Breast epithelium (tissue), 4 donors: ENCODE results near the gene CDIPT. TPM values are rescaled to one million over a fixed set of nuclear protein-coding genes. Genes with fewer than 3 reads are reported as not detected.

Source experiments
- DNase-seq, 2 donors: peaks; one replicate each; pipeline ENCODE4 v3.0.0-alpha.2; 2019; ENCODE audit warnings: low spot score in 2 of 2
- H3K27ac ChIP-seq, 2 donors: fragments of 200-600 bp; sonication (generic) in 1 of 2; one replicate each; pipeline ENCODE4 v1.5.1; 2016 to 2019; ENCODE audit warnings: mild to moderate bottlenecking in 1 of 2
- H3K27me3 ChIP-seq, 2 donors: fragments of 200-600 bp; sonication (generic) in 1 of 2; one replicate each; pipeline versions ENCODE4 v1.5.1 to v1.6.0; 2017 to 2019; ENCODE audit warnings: control low read depth in 1 of 2, mild to moderate bottlenecking in 1 of 2
- H3K36me3 ChIP-seq: fragments of 200-600 bp; one replicate; pipeline ENCODE4 v1.5.1; 2019
- H3K4me1 ChIP-seq, 2 donors: fragments of 200-600 bp; sonication (generic); one replicate each; pipeline ENCODE4 v1.5.1; 2016 to 2019; ENCODE audit warnings: control low read depth in 1 of 2
- H3K4me3 ChIP-seq, 3 donors: fragments of 200-600 bp; sonication (generic); 1 replicate in 2 of 3; 2 replicates in 1 of 3; pipeline ENCODE4 v1.5.1; 2016 to 2019; ENCODE audit warnings: mild to moderate bottlenecking in 3 of 3, moderate library complexity in 2 of 3
- H3K9me3 ChIP-seq, 2 donors: fragments of 200-600 bp; sonication (generic) in 1 of 2; one replicate each; pipeline ENCODE4 v1.5.1; 2016 to 2019; ENCODE audit warnings: control low read depth in 1 of 2
- CTCF ChIP-seq, 3 donors: fragments of 450-650 bp; IDR thresholded peaks; one replicate each; pipeline ENCODE4 v1.5.1; 2016 to 2017; ENCODE audit warnings: antibody characterized with exemption in 3 of 3, mild to moderate bottlenecking in 3 of 3, moderate library complexity in 3 of 3
- POLR2A ChIP-seq: fragments of 450-650 bp; IDR thresholded peaks from one replicate; pipeline ENCODE4 v1.6.1; 2016; ENCODE audit warnings: antibody characterized with exemption, mild to moderate bottlenecking, moderate library complexity
- POLR2AphosphoS5 ChIP-seq, 3 donors: sonication (generic); formaldehyde crosslinking; IDR thresholded peaks; one replicate each; pipeline ENCODE4 v1.6.1; 2017; ENCODE audit warnings: antibody characterized with exemption in 3 of 3
- intact Hi-C: fragments of 100-400 bp; cut with DNase I; formaldehyde crosslinking; loops from one replicate; pipeline ENCODE4 v1.15.1; 2023; ENCODE audit warnings: low total_unique reads
- total RNA-seq, 3 donors: library from RNA; depleted of rRNA; stranded (reverse); fragments of >200 nt; gene quantifications; one replicate each; pipeline ENCODE4 v1.1.0, GENCODE V29; 2016

CDIPT gene
- total RNA-seq, 3 donors from 2014 or later, result 102 to 119 (median 117) TPM

DNA sequence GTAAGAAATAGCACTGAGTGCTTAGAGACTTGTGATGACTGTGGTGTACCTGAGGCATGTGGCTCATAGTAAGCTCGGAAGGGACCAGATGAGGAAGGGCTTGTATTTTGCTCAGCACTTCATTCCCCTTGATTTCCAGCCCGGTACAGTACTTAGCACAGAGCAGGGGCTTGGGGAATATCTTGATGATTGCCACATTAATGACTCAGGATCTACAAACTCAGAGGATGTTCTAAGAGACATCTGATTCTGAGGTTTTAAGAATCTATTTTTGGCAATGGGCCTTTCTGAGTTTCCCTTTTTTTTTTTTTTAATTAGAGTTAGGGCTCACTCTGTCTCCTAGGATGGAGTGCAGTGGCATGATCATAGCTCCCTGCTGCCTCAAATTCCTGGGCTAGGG, 46.4 kb upstream of the CDIPT start:
- no peaks in the 10 kb centered on the region for H3K4me1 ChIP-seq
- TF ChIP-seq CTCF (IDR thresholded peaks at IDR 0.05) (no peak), POLR2A (no peak), POLR2AphosphoS5 (IDR thresholded peaks at IDR 0.05) (no peak)
- H3K36me3 ChIP-seq, result no peaks in the 10 kb centered on the region
- no peak overlapping the region for H3K4me3 ChIP-seq
- H3K27ac ChIP-seq, result no peak overlapping the region
- no peaks in the 10 kb centered on the region for H3K9me3 ChIP-seq
- no peaks in the 10 kb centered on the region for H3K27me3 ChIP-seq
- DNase-seq, result no peak
- intact Hi-C loops, result no loop called here

DNA sequence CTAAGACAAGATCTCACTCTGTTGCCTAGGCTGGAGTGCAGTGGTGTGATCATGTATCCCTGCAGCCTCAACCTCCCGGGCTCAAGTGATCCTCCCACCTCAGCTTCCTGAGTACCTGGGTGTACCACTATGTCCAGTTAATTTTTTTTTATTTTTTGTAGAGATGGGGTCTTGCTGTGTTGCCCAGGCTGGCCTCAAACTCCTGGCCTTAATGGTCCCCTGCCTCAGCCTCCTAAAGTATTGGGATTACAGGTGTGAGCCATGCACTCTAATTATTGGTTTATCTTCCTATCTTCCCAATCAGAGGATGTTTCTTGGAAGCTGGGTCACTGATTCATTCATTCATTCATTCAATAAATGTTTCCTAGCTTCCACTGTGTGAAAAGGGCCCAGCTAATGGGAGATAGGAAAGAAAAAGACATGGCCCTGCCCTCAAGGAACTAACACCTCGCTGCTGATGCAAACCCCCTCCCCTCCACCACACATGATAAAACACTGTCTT, 45.7 kb upstream of the CDIPT start:
- no peak for DNase-seq
- Histone ChIP-seq H3K27me3 (no peaks in the 10 kb centered on the region), H3K36me3 (no peaks in the 10 kb centered on the region), H3K9me3 (no peaks in the 10 kb centered on the region), H3K4me3 (no peak overlapping the region), H3K27ac (no peak overlapping the region), H3K4me1 (no peaks in the 10 kb centered on the region)
- intact Hi-C loops, result no loop called here
- no peak for TF ChIP-seq CTCF (IDR thresholded peaks at IDR 0.05)
- no peak for TF ChIP-seq POLR2AphosphoS5 (IDR thresholded peaks at IDR 0.05)
- TF ChIP-seq POLR2A, result no peak

DNA sequence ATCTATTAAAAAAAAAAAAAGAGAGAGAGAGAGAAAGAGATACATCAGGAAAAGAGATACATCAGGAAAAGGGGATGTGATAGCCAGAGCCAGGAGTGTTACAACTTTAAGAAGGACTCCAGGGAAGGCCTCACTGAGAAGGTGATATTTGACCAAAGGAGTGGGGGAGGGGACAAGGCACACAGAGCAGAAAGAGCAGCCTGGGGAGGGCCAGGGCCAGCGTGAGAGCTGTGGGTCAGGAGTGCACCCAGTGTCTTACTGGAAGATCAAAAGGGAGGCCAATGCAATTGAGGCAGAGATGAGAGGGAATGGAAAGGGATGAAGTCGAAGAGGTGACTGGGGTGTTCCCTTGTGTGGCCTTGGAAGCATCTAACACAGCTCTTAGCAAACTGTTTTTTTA, 44.9 kb upstream of the CDIPT start:
- no peaks in the 10 kb centered on the region for H3K9me3 ChIP-seq
- no peaks in the 10 kb centered on the region for H3K36me3 ChIP-seq
- no peaks in the 10 kb centered on the region for H3K27me3 ChIP-seq
- no peak for DNase-seq
- no peaks in the 10 kb centered on the region for H3K4me1 ChIP-seq
- intact Hi-C loops, result no loop called here
- no peak overlapping the region for H3K4me3 ChIP-seq
- no peak overlapping the region for H3K27ac ChIP-seq
- TF ChIP-seq CTCF (IDR thresholded peaks at IDR 0.05) (no peak), POLR2AphosphoS5 (IDR thresholded peaks at IDR 0.05) (no peak), POLR2A (no peak)

DNA sequence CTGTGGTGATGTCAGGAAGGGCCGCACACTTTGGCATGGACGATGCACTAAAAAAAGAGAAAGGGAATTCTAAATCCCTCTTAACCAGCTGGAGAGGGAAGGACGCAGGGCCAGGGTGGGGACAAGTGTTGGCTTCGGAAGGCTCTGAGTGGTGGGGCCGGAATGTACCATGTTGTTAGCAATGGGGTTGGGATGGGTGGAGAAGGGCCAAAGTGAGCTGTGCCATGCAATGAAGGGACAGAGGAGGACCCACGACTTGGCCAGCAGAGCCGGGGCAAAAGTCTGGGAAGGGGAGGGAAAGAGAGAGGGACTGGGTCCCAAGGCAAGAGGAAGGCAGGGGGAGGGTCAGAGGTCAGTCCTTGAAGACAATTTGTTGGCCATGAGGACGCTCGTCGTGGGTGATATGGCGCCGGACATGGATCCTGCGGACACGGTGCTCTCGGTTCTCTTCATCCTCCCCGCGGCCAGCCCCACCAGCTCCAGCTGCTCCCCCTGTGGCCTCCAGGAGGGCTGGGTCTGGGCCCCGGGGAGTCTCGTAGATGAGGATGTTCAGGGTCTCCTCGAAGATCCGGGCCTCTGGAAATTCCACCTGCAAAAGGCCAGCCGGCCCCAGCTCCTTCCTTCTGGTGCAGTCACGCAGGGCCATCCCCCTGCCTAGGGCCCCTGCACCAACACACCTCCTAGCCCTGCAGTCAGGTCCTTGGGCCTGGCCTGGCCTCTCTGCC, 43.7 kb upstream of the CDIPT start:
- H3K27ac ChIP-seq, result no peak overlapping the region
- no peaks in the 10 kb centered on the region for H3K36me3 ChIP-seq
- no peaks in the 10 kb centered on the region for H3K27me3 ChIP-seq
- H3K9me3 ChIP-seq, result no peaks in the 10 kb centered on the region
- TF ChIP-seq CTCF (IDR thresholded peaks at IDR 0.05) (no peak), POLR2AphosphoS5 (IDR thresholded peaks at IDR 0.05) (no peak), POLR2A (no peak)
- intact Hi-C loops, result no loop called here
- no peaks in the 10 kb centered on the region for H3K4me1 ChIP-seq
- no peak overlapping the region for H3K4me3 ChIP-seq
- no peak for DNase-seq

- Histone ChIP-seq H3K4me3 (no peak overlapping the region), H3K4me1 (no peaks in the 10 kb centered on the region), H3K27ac (no peak overlapping the region), H3K9me3 (no peaks in the 10 kb centered on the region), H3K36me3 (no peaks in the 10 kb centered on the region), H3K27me3 (no peaks in the 10 kb centered on the region)
- DNase-seq, result no peak
- no peak for TF ChIP-seq POLR2AphosphoS5 (IDR thresholded peaks at IDR 0.05)
- TF ChIP-seq CTCF (IDR thresholded peaks at IDR 0.05), result no peak
- no peak for TF ChIP-seq POLR2A
- intact Hi-C loops, result no loop called here
Observed at GRCh38 chr16:29905668-29906067, 42.6 kb upstream of the CDIPT start.
